Globus pallidus (tissue), 1 donor: Measurements from ENCODE around the gene XPC.
A peak's percentile ranks its signal among the peaks of the same experiment; 100 is the strongest.

ENCODE experiments used
- DNase-seq: peaks from one replicate; pipeline ENCODE4 v3.0.0-alpha.2; 2015; ENCODE audit warnings: low spot score

XPC gene

DNA sequence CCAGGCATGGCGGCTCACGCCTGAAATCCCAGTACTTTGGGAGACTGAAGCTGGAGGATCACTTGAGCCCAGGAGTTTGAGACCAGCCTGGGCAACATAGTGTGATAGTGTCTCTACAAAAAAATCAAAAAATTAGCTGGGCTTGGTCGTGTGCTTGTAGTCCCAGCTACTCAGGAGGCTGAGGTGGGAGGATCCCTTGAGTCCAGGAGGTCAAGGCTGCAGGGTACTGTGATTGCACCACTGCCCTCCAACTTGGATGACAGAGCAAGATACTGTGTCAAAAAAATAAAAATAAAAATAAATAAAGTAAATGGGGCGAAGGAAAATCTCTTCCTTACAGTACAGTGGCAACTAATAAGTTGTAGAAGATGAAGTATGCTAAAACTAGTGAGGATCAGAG, 29.8 kb upstream of the XPC start:
- DNase-seq: no peak

DNA sequence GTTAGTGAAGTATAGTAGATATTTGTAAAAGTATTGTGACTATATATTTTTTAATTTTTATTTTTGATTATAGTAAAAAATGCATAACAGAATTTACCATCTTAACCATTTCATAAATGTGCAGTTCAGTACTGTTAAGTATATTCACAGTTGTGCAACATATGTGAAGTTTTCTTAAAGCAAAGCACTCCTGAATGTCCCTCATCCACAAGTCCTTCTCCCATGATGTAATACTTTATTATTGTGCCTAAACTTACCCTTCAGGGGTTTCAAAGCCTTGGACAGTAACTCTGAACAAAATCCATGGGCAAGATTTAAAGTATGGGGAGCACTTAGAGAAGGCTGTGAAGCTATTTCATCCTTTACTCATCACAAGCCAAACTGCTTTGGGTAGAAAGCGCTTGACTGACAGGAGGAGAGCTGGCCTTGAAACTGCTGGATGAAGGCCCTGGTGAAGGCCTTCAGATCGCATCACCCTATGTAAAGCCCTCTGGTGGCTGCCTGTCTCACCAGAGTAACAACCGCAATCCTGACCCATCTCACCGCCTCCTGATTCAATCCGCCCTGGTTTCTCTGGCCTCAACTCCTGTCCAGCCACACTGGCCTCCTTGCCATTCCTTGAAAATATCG, 28.3 kb upstream of the XPC start:
- DNase-seq: no peak

DNA sequence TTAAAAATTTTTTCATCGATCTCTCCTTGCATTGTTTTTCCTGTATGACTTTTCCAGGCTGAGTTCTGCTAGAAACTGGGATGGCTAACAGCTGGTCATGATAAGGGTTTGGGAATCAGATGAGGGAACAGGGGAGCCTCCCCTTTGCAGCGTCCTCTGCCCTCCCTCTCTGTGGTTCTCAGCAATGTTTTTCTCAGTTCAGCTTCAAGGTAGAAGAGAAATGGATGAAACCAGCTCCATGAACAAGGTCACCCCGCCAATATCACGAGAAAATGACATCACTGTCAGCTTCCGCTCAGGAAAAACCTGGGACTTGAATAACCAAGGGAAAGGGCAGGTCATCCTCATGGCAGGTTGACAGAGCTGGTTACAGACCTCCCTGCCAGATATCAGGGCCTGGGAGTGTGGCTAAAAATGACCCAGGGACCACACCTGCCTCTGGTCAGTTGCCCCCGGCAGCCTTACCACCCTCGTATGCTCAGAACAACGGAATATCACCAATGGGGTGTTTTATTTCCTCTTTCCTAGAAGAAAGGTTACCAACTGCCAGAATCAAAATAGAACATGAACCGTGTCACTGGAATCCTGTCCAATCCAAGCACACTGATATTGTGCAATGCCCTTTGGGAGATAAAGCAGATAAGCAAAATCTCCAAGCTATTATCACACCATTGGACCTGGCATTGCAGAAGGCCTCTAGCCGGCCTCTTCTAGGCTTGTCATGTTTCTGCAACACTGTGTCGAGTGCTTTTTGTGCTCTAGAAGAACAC, 26.3 kb upstream of the XPC start:
- no peak for DNase-seq

DNA sequence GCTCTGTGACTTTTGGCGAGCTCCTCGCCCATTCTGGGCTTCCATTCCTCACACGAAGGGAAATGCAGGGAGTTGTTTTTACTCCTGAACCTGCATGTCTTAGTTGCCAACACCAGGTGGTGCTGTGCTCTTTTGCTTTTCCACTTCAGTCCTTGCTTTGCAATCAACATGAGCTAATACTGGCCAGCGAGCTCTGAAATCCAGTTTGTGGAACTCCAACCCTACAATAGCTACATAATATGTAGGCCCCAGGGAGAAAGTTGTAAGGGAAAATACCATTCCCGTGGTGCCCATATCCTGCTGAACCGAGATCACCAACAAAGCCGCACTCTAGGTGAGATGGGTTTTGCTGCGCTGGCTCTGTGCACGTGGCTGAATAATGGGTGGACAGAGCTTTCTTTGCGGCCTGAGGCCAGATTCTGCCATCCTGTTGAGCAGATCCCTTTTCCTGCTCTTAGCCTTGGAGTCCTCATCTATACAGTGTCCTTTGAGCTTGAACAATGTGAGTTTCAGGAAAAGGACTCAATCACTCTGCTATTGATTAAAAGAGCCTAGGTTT, 25.2 kb upstream of the XPC start:
- DNase-seq: peak; percentile 83

DNA sequence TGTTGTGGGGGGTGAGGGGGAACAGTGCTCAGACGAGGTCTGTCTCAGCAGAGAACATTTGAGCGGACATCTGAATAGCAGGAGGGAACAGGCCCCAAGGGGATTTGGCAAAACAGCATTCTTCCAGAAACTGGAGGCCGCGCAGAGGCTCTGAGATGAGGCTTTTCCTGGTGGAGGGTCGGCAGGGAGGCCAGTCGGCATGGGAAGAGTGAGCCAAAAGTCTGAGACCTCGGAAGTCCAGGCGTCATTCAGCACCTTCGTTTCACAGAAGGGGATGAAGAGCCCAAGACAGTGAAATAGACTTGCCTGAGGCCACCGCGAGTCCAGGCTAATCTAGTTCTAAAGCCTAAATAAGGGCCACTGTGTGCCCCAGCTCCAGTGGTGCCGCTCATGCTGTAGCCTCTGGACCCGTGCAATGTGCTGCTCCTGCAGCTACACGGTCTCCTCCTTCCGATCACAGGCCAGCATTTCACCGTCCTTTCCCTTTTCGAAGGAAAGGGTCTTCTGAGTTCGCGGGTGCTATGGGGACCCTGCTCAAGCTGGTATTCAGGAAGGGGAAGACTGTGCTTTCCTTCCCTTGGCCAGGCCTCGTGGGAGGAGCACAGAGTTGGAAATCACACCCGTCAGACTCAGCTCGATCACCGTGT, 24.6 kb upstream of the XPC start:
- no peak for DNase-seq

DNA sequence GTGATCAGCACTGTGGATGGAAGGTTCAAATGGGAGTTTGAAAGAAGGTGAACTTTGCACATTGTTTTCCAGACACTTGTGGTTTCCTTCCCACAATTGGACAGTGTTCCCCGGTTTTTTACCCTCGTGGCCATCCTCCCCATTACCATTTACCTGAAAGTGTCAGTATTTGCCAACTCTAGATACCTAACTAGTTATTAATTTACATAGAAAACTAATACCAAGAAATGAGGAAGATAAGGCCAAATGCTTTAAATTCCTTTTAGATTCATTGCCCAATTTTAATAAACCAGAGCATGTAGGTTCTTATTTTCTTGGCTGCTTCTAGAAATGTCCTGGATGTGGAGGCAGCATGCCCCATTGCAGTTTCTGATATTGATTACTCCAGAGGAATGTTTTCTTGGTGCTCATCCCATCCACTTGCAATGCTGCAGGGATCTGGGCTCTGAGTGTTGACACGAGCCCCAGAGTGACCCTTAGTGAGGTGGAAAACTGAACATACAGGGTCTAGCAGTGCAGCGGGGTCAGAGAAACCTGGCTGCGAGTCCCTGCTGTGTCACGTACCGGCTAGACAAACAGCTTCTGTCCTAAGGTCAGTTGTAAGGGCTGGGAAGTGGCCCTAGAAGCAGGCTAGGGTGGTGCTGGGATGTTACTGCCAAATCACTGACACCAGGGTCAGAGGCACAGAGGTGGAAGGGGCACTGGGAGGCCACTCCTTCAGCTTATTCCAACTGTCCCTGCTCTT, 23.7 kb upstream of the XPC start:
- no peak for DNase-seq

DNA sequence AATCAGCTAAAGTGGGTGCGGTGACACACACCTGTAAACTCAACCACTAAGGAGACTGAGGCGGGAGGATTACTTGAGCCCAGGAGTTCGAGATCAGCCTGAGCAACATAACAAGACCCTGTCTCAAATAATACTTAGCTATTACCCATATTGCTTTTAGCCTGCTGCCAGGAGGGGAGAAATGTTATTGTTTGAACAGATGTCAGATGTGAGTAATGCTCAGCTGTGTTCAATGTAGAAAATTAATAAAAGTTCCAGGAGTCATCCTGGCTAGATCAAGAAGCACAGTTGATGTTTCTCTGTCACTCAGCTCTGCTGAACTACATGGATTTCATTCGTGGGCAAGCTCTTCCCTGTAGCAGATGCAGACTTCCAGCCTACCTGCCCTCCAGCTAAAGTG, 22.4 kb upstream of the XPC start:
- DNase-seq: no peak

DNA sequence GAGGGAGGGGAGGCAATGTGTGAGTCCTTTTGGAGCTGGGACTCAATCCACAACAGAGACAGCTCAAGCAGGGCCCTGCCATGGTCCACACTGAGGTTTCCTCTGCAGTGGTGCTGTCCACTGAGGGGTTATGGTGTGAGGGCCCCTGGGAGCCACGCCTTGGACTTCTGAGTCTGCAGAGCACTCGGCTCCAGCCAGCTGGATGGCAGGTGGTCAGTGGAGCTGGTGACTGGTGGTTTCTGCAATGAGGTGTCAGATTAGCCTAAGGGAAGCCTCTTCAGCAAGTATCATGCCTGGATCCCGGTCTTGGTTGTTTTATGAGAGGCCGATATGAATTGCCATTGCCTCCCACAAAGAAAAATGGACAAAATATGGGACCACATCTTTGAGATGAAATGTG, 21.9 kb upstream of the XPC start:
- DNase-seq: no peak

DNA sequence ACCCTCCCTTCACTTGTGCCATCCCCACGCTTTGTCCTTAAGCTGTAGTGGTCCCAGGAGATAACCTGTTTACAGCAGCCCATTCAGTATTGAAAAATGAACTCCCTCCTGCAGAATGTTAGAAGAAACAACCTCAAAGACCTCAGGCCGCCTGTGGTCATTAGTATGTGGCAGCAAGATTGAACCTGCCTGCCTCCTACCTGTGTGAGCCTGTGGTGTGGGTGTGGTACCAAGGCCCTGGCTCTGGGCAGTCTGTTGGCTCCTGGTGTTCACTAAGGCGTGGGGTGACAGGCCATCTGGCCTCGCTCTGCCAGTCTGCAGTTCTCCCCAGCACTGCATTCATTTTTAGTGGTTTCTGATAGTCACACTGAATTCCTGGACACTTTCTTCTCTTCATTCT, 21.2 kb upstream of the XPC start:
- no peak for DNase-seq

DNA sequence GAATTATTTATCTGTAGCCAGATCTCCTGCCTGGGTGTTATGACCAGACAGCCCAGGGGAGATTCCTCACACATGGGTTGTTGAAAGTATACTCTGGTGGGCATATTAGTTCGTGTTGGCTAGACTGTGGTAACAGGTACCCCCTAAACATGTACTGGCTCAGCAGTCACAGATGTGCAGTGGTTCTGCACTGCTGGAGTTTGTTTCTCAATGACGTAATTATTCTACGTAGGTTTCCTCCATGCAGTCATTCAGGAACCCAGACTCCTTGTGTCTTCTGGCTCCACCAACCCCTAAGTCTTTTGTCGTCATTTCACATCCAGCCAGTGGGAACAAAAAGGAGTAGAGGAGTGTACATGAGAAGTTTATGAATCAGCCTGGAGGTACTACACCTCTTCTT, 16.5 kb upstream of the XPC start:
- DNase-seq: no peak

DNA sequence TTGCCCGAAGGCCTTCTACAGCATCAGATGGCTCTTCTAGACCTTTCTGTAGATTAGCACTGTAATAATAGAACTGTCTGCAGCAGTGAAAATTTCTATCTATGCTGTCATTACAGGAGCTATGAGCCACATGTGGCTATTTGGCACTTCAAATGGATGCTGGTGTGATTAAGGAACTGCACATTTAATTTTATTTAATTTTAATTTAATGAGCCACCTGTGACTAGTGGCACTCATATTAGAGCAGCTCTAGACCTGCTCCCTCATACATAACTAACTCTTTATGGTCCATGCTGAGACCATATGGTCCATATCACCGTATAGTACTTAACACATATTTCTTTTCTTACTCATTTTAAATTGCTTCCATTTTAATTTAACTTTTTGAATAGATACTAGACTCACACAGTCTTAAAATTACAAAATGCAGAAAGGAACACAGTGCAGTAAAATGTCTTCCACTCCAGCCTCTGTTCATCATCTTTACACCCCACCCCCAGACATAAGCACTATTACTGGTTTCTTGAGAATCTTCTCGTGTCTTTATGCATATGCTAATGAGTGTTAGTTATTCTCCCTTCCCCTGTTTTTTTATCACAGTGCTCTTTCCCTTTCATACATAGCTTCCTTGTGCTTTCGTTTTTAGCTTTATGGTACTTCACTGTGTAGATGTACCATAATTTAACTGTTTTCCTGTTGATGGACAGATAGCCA, 9.8 kb upstream of the XPC start:
- no peak for DNase-seq

DNA sequence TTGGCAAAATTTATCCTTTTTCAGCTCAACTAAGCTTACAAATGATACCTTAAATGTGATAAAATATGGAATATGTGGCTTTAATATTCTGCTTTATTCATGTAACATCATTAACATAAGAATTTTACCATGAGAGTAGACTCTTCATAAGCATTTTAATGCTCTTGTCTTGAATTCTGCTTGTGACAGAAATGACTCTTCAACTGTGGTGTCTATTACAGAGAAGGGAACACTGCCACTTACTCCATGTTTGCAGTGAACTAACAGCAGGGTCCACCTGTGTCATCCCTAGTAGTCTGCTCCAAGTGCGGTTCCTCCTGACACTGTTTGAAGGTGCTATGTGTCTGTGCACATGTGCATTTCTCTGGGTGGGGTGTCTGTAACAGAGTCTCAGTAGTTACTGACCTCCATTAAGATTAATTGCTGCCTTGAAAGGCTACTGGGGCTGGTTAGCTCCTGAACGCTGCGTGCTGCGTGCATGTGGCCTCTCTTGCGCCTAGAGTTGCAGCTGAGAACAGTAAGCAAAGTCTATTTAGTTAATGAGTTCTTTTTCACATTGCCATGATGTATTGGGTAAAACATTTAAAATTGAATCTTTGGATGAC, 8.6 kb upstream of the XPC start:
- DNase-seq: no peak

DNA sequence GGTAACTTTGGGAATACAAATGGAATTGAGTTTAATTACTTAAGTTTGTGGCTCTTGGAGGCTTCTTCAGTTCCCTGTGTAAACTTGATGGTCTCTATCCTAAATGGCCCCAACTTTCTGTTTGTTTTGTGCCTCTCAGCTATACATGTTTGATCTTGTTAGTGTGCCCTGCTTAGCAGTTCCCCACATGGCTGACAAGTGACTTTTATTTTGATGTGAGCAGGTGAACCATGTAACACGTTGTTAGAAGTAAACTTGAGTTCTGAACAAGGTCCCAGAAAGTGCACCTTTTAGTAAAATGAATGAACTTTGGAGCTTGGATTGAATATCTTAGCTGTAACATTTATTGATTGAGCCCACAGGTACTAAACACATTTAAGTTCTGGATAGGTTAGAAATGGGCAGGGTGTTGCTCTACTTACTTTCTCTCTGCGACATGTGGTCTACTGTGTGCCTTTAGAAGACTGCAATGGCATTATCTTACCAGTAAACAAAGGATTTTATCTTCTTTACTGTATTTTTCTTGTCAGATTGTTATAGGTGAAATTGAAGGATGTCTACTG, 4.7 kb upstream of the XPC start:
- no peak for DNase-seq

DNA sequence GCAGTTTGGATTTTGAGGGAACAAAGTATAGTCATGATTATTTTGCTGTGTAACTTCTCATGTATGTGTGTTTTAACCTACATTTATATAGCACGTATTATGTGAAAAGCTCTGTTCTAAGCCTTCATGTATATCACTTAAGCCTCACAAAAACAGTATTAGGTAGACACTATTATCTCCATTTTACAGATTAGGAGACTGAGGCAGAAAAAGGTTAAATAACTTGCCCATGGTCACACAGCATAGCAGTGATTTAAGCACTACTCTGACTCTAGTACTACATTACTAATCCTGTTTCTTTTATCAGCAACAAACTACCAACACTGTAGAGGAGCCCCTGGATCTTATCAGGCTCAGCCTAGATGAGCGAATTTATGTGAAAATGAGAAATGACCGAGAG, 2.9 kb upstream of the XPC start:
- no peak for DNase-seq

DNA sequence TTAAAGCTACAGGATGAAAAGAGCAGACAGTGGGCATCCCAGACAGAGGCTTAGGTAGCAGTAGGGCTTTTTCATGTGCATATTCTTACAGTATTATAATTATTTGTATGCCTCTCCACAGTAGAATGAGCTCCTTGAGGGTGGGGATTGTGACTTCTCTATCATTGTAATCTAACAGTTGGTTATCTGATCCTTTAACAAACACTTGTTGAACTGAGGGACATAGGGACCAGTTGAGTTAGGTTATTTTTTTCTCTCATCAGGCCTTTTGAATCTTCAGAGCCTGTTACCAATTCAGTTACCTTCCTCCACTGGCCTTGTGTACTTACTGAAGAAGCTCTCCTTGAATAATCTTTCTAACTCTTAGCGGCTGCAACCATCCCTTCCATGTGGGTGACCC, 1.4 kb upstream of the XPC start:
- no peak for DNase-seq

DNA sequence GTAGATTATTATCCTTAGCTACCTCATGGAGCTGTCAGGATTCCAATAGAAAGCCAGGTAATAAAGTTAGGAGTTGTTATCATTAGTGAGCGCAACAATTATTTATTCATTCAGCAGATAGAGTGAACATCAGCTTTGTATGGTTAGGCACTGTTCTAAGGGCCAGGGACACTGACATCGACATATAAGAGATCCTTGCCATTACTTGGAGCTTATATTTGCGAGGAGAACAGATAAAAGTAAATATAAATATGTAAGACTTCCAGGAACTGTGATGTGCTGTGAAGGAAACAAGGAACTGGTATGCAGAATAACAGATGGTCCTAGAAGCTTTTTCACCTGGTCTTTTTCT, 689 bp upstream of the XPC start:
- peak; percentile 1 for DNase-seq

DNA sequence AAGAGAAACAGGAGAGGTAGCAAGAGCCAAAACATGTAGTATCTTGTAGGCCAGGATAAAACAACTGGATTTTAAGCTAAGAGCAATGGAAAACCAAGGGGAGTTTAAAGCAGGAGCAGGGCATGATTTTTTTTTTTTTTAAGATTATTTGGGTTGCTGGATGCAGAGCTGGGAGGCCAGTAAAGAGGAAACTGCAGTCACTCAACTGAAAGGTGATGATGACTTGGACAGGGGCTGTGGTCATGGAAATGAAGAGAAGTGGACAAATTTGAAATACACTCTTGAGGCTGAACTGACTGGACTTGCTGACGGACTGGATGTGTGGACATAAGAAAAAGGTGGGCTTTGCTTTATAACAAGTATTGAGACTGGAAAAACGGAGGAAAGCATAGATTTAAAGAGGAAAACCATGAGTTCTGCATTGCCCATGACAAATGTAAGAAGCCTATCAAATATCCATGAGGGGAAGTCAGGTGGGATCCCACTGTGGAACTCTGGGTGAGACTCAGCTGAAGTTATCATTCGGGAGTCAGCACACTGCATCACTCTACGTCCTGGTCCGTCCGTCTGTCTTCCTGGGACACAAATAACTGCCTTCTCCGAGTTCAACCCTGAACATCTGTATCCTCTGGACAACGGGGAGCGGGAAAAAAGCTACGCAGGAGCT, 688 bp downstream of the XPC start:
- DNase-seq: no peak

DNA sequence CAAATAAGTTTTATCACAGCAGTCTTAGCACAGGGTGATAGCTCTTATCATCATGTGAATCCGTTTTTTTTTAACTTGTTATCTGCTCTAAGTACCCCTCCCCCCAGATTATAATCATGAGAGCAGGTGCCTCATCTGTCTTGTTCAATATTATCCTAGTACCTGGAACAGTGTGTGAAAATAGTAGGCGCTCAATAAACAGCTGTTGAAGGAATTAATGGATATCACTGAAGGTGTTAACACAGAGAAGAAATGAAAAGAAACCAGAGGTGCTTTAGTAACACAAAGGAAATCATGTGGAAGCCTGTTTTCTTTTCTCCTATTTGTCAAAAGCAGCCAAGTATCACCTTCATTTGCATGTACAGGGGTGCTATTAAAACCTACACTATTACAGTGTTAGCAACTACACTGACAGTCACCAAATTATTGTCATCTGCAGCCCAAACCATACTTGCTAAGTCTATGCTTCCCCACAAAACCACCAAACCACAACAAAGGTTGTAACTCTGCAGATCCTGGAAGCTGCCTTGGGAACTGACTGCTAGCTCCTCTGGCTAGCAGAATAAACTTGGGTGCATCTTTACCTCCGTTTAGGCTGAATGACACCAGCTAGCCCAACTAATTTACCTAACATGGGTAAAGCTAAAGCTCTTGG, 2.9 kb downstream of the XPC start:
- DNase-seq: no peak

DNA sequence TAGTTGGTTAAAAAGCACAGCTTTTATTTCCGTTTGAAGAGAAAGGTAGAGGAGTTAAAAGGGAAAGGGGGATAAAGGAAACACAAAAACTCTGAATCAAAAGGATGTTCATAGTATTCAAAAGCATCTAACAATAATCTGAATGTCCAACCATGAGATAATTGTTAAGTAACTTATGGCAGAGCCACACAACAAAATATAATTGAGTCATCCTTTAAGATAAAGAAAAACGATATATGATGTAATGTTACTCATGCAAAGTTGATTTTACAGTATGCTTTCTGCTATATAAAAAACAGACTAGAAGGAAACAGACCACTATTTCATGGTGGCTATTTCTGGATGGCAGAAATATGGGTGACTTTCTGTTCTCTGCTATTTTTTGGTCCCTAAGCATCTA, 3.9 kb downstream of the XPC start:
- DNase-seq: no peak

DNA sequence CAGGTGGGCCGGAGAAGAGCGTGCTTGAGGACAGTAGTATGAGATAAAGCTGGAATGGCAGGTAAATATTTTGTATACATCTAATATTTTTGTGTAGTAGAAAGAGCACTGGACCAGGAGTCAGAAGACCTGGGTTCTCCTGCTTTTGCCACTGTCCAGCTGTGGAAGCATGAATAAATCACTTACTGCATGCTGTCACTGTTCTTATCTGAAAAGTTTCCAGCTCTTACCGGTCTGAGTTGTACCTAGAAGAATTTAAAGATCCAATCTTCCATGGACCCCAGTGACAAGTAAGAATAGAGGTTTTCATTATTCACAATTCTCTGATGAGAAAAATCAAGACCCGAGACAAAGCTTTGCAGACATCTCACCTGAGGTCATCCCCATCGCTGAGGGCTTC, 5.9 kb downstream of the XPC start:
- no peak for DNase-seq
